ENCODE measurements around the gene MTHFD2. TPM values are rescaled to one million over a fixed set of nuclear protein-coding genes. Genes with fewer than 3 reads are reported as not detected.
A peak's percentile ranks its signal among the peaks of the same experiment; 100 is the strongest.
"Not testable (repeated sequence)": the region's sequence is repeated elsewhere in the genome, so short reads cannot be mapped to it uniquely, and the experiment has no call there.

Gene MTHFD2
- total and polyA plus RNA-seq, 11 donors = 12.9 to 40.5 (median 17.5) TPM

GRCh38 chr2:74205113-74205512, 6.7 kb downstream of the MTHFD2 start:
- ATAC-seq = no peak
- peaks cover 0 to 44% (median 20%) of the 10 kb centered on the region in 9 donors for H3K36me3 ChIP-seq
- no peaks in the 10 kb centered on the region for H3K9me3 ChIP-seq
- peak overlapping the region in 2 of 12 donors; percentile 41 to 91 for H3K27ac ChIP-seq
- TF ChIP-seq POLR2A (IDR thresholded peaks at IDR 0.05) (no peak), CTCF (IDR thresholded peaks at IDR 0.05) (no peak)
- WGBS, 4 donors = 78 to 84% (median 80%) methylated on average over 5 of the region's 5 CpGs
- intact Hi-C loops (cut with DNase I) = no loop called here
- H3K4me1 ChIP-seq = peaks cover 0 to 79% (median 27%) of the 10 kb centered on the region in 12 donors
- no peak for DNase-seq
- H3K27me3 ChIP-seq = no peaks in the 10 kb centered on the region
- H3K4me3 ChIP-seq = no peak overlapping the region

- Histone ChIP-seq H3K4me3 (peak overlapping the region in 1 of 12 donors; percentile 21), H3K27ac (peak overlapping the region in 3 of 12 donors; percentile 41 to 91 (median 41)), H3K27me3 (no peaks in the 10 kb centered on the region), H3K36me3 (peaks cover 0 to 48% (median 22%) of the 10 kb centered on the region in 9 donors), H3K4me1 (peaks cover 0 to 75% (median 25%) of the 10 kb centered on the region in 12 donors), H3K9me3 (no peaks in the 10 kb centered on the region)
- intact Hi-C loops (cut with DNase I) = no loop called here
- no peak for TF ChIP-seq CTCF (IDR thresholded peaks at IDR 0.05)
- no peak for TF ChIP-seq POLR2A (IDR thresholded peaks at IDR 0.05)
- no peak for ATAC-seq
- 67 to 80% (median 70%) methylated on average over 6 of the region's 6 CpGs for WGBS, 4 donors
- DNase-seq = no peak
Measured at GRCh38 chr2:74205596-74205995, 7.2 kb downstream of the MTHFD2 start.

GRCh38 chr2:74206180-74206688, 7.8 kb downstream of the MTHFD2 start:
- H3K27ac ChIP-seq = peak overlapping the region in 6 of 12 donors; percentile 21 to 91 (median 39)
- H3K4me1 ChIP-seq = peaks cover 0 to 68% (median 22%) of the 10 kb centered on the region in 12 donors
- peak overlapping the region in 1 of 12 donors; percentile 21 for H3K4me3 ChIP-seq
- intact Hi-C loops (cut with DNase I) = no loop called here
- no peaks in the 10 kb centered on the region for H3K27me3 ChIP-seq
- peaks cover 0 to 55% (median 29%) of the 10 kb centered on the region in 9 donors for H3K36me3 ChIP-seq
- DNase-seq (no peak), ATAC-seq (peak in 3 of 4 donors; percentile 55 to 59 (median 57))
- TF ChIP-seq POLR2A (IDR thresholded peaks at IDR 0.05) = no peak
- no peak for TF ChIP-seq CTCF (IDR thresholded peaks at IDR 0.05)
- H3K9me3 ChIP-seq = no peaks in the 10 kb centered on the region
- WGBS, 4 donors = 59 to 76% (median 65%) methylated on average over 6 of the region's 6 CpGs

- no peak for TF ChIP-seq POLR2A (IDR thresholded peaks at IDR 0.05)
- no peak for TF ChIP-seq CTCF (IDR thresholded peaks at IDR 0.05)
- intact Hi-C loops (cut with DNase I) = no loop called here
- H3K4me1 ChIP-seq = peaks cover 0 to 2% (median 0%) of the 10 kb centered on the region in 12 donors
- DNase-seq (no peak), ATAC-seq (no peak)
- H3K4me3 ChIP-seq = no peak overlapping the region
- 84 to 93% (median 91%) methylated on average over 3 of the region's 3 CpGs for WGBS, 4 donors
- H3K27ac ChIP-seq = no peak overlapping the region
- no peaks in the 10 kb centered on the region for H3K9me3 ChIP-seq
- H3K36me3 ChIP-seq = peaks cover 0 to 99% (median 80%) of the 10 kb centered on the region in 9 donors
- no peaks in the 10 kb centered on the region for H3K27me3 ChIP-seq
Measured at GRCh38 chr2:74212702-74213410, 14.4 kb downstream of the MTHFD2 start.

- H3K27me3 ChIP-seq; H3K27ac ChIP-seq; DNase-seq; intact Hi-C loops (cut with DNase I); H3K4me1 ChIP-seq; H3K4me3 ChIP-seq; H3K9me3 ChIP-seq; ATAC-seq: not testable (repeated sequence)
- H3K36me3 ChIP-seq = peaks cover 0 to 84% (median 52%) of the 10 kb centered on the region in 9 donors
- 92 to 95% (median 94%) methylated on average over 5 to 6 of the region's 6 CpGs for WGBS, 4 donors
Measured at GRCh38 chr2:74215771-74216170, 17.4 kb downstream of the MTHFD2 start.

Data from heart left ventricle (tissue), 16 donors.